IMR-90 (cell line): ENCODE data around the gene NCR1. TPM values are rescaled to one million over a fixed set of nuclear protein-coding genes. Genes with fewer than 3 reads are reported as not detected.

Experiments
- ATAC-seq: fragments of 200-7000 bp; cut with Tn5 transposase; 2 replicates; pipeline ENCODE4 v1.9.1; 2020; ENCODE audit warnings: low read depth, mild to moderate bottlenecking, moderate library complexity
- BruUV-seq: library from RNA; stranded (reverse); fragments of 400-500 nt; replicated peaks from 2 replicates; lab custom pipeline; 2021; lab: Mats Ljungman, UMichigan
- CTCF ChIA-PET: fragments of 300-600 bp; formaldehyde crosslinking; extraction: SDS; loops from one replicate; lab custom pipeline; 2021; ENCODE audit warnings: antibody characterized with exemption; lab: Yijun Ruan, JAX
- POLR2A ChIA-PET: fragments of 300-600 bp; sonication (Branson Sonifier 250); formaldehyde crosslinking; loops from one replicate; lab custom pipeline; 2022; ENCODE audit warnings: antibody characterized with exemption; ENCODE audit not compliant: unreplicated experiment; lab: Charles Lee
- DNase-seq: peaks from one replicate; pipeline ENCODE4 v3.0.0; 2013
- H2AFZ ChIP-seq: replicated peaks from 2 replicates; pipeline ENCODE3; 2013; ENCODE audit warnings: low read length, mild to moderate bottlenecking; ENCODE audit not compliant: poor library complexity
- H2AK5ac ChIP-seq: 2 replicates; pipeline ENCODE4 v1.6.1; 2013; ENCODE audit warnings: low read depth, low read length, inconsistent platforms
- H2AK9ac ChIP-seq: replicated peaks from 2 replicates; pipeline ENCODE3; 2013; ENCODE audit warnings: mild to moderate bottlenecking, low read depth, low read length, moderate library complexity; ENCODE audit not compliant: poor library complexity
- H2BK120ac ChIP-seq: 2 replicates; pipeline ENCODE4 v1.6.1; 2013; ENCODE audit warnings: low read depth, low read length, inconsistent platforms
- H2BK15ac ChIP-seq: 3 replicates; pipeline ENCODE4 v1.6.1; 2013; ENCODE audit warnings: low read depth, low read length, inconsistent platforms
- H2BK20ac ChIP-seq: 2 replicates; pipeline ENCODE4 v1.6.1; 2013; ENCODE audit warnings: low read depth, mild to moderate bottlenecking, inconsistent platforms, low read length, moderate library complexity
- H2BK5ac ChIP-seq: 2 replicates; pipeline ENCODE4 v1.6.1; 2013; ENCODE audit warnings: mild to moderate bottlenecking, low read depth, low read length, inconsistent platforms; ENCODE audit not compliant: poor library complexity, severe bottlenecking
- H3K14ac ChIP-seq: replicated peaks from 2 replicates; pipeline ENCODE4 v1.6.1; 2013; ENCODE audit warnings: low read depth, low read length, inconsistent platforms
- H3K18ac ChIP-seq: 2 replicates; pipeline ENCODE4 v1.6.1; 2013; ENCODE audit warnings: low read depth, low read length, control low read depth
- H3K23ac ChIP-seq: 2 replicates; pipeline ENCODE4 v1.6.1; 2013; ENCODE audit warnings: low read depth, low read length, inconsistent platforms
- H3K27ac ChIP-seq: 2 replicates; pipeline ENCODE4 v1.5.1; 2013; ENCODE audit warnings: mild to moderate bottlenecking, control low read depth, low read length; ENCODE audit not compliant: insufficient read depth
- H3K27me3 ChIP-seq: 2 replicates; pipeline ENCODE4 v1.6.1; 2013; ENCODE audit warnings: low read length; ENCODE audit not compliant: control insufficient read depth, insufficient read depth
- H3K36me3 ChIP-seq: 2 replicates; pipeline ENCODE4 v1.6.1; 2013; ENCODE audit warnings: low read length, mixed read lengths; ENCODE audit not compliant: control insufficient read depth, insufficient read depth
- H3K4ac ChIP-seq: 2 replicates; pipeline ENCODE4 v1.6.1; 2013; ENCODE audit warnings: low read depth, low read length, inconsistent platforms
- H3K4me1 ChIP-seq: 2 replicates; pipeline ENCODE4 v1.6.1; 2013; ENCODE audit warnings: low read length, mixed read lengths; ENCODE audit not compliant: control insufficient read depth, insufficient read depth
- H3K4me2 ChIP-seq: 2 replicates; pipeline ENCODE4 v1.6.1; 2013; ENCODE audit warnings: low read depth, mild to moderate bottlenecking, control low read depth, low read length, moderate library complexity
- H3K4me3 ChIP-seq: 2 replicates; pipeline ENCODE4 v1.5.1; 2013; ENCODE audit warnings: low read depth, mild to moderate bottlenecking, control low read depth, low read length, moderate library complexity; ENCODE audit not compliant: insufficient read depth
- H3K56ac ChIP-seq: 2 replicates; pipeline ENCODE4 v1.6.1; 2013; ENCODE audit warnings: low read length, inconsistent platforms; ENCODE audit not compliant: insufficient read depth; ENCODE audit errors: extremely low read depth
- H3K79me1 ChIP-seq, 2 experiments: 2 replicates each; pipeline ENCODE4 v1.6.1; 2013; ENCODE audit warnings: low read length in 2 of 2, inconsistent platforms in 1 of 2, low read depth in 1 of 2
- H3K9ac ChIP-seq: 2 replicates; pipeline ENCODE4 v1.6.1; 2013; ENCODE audit warnings: low read depth, low read length, control low read depth
- H3K9me1 ChIP-seq: 2 replicates; pipeline ENCODE4 v1.6.1; 2013; ENCODE audit warnings: low read length, inconsistent platforms; ENCODE audit not compliant: insufficient read depth
- H3K9me3 ChIP-seq: 2 replicates; pipeline ENCODE4 v1.6.1; 2013; ENCODE audit warnings: low read length; ENCODE audit not compliant: control insufficient read depth, insufficient read depth
- H4K20me1 ChIP-seq: 2 replicates; pipeline ENCODE4 v1.6.1; 2013; ENCODE audit warnings: low read length, inconsistent platforms; ENCODE audit not compliant: insufficient read depth
- H4K5ac ChIP-seq: 2 replicates; pipeline ENCODE4 v1.6.1; 2013; ENCODE audit warnings: mild to moderate bottlenecking, low read depth, low read length, control low read depth
- H4K8ac ChIP-seq, 2 experiments: 2 replicates each; pipeline ENCODE4 v1.6.1; 2013; ENCODE audit warnings: low read depth in 2 of 2, low read length in 2 of 2, control low read depth in 1 of 2, inconsistent platforms in 1 of 2
- H4K91ac ChIP-seq: 2 replicates; pipeline ENCODE4 v1.6.1; 2013; ENCODE audit warnings: low read depth, low read length, inconsistent platforms; ENCODE audit not compliant: insufficient read depth
- BHLHE40 ChIP-seq: fragments of 150-350 bp; IDR thresholded peaks from 2 replicates; pipeline ENCODE4 v1.6.1; 2016; ENCODE audit warnings: mild to moderate bottlenecking, low read depth, low read length
- CEBPB ChIP-seq: IDR thresholded peaks from 2 replicates; pipeline ENCODE4 v1.6.1; 2012; ENCODE audit warnings: low read depth, low read length, improper control_type of control experiment
- CHD1 ChIP-seq: IDR thresholded peaks from 2 replicates; pipeline ENCODE4 v1.6.1; 2012; ENCODE audit warnings: low read depth, low read length, improper control_type of control experiment
- FOS ChIP-seq: fragments of 150-350 bp; IDR thresholded peaks from 2 replicates; pipeline ENCODE4 v1.6.1; 2016; ENCODE audit warnings: low read depth, low read length
- MAFK ChIP-seq: IDR thresholded peaks from 2 replicates; pipeline ENCODE4 v1.6.1; 2012; ENCODE audit warnings: low read depth, low read length, improper control_type of control experiment
- MAZ ChIP-seq: IDR thresholded peaks from 2 replicates; pipeline ENCODE4 v1.6.1; 2012; ENCODE audit warnings: low read depth, mild to moderate bottlenecking, low read length, improper control_type of control experiment, moderate library complexity, borderline replicate concordance
- MXI1 ChIP-seq: IDR thresholded peaks from 2 replicates; pipeline ENCODE4 v1.6.1; 2012; ENCODE audit warnings: low read depth, mild to moderate bottlenecking, low read length, moderate library complexity, borderline replicate concordance
- NFE2L2 ChIP-seq: fragments of 150-350 bp; IDR thresholded peaks from 2 replicates; pipeline ENCODE4 v1.6.1; 2016; ENCODE audit warnings: low read depth, mild to moderate bottlenecking, low read length
- POLR2A ChIP-seq: IDR thresholded peaks from 2 replicates; pipeline ENCODE4 v1.6.1; 2012; ENCODE audit warnings: mild to moderate bottlenecking, low read depth, low read length
- RAD21 ChIP-seq: IDR thresholded peaks from 2 replicates; pipeline ENCODE4 v1.6.1; 2012; ENCODE audit warnings: low read length, improper control_type of control experiment
- RCOR1 ChIP-seq: IDR thresholded peaks from 2 replicates; pipeline ENCODE4 v1.6.1; 2012; ENCODE audit warnings: mild to moderate bottlenecking, low read length, improper control_type of control experiment; ENCODE audit not compliant: insufficient replicate concordance
- RFX5 ChIP-seq: IDR thresholded peaks from 2 replicates; pipeline ENCODE4 v1.8.0; 2012; ENCODE audit warnings: low read depth, mild to moderate bottlenecking, low read length, moderate library complexity
- SMC3 ChIP-seq: fragments of 150-350 bp; IDR thresholded peaks from 2 replicates; pipeline ENCODE4 v1.6.1; 2016; ENCODE audit warnings: low read depth, mild to moderate bottlenecking, antibody characterized with exemption, low read length, moderate library complexity
- WGBS, 2 experiments: methylation state at CpG; one replicate each; pipeline versions ENCODE4 v1.1.5 to v1.1.7; 2013; ENCODE audit warnings: missing lambda C conversion rate in 2 of 2; ENCODE audit not compliant: insufficient read length in 1 of 2; ENCODE audit errors: extremely low coverage in 2 of 2; 5-methylcytosine and 5-hydroxymethylcytosine counted together
- dilution Hi-C: fragments of 300-500 bp; cut with HindIII; formaldehyde crosslinking; loops from one replicate; pipeline ENCODE4 v1.14.3; 2018; ENCODE audit warnings: low sequenced_read_pairs; ENCODE audit not compliant: unreplicated experiment
- in situ Hi-C: fragments of 300-500 bp; cut with MboI; formaldehyde crosslinking; loops from 3 replicates; pipeline ENCODE4 v1.14.3; 2019; ENCODE audit warnings: low sequenced_read_pairs, inconsistent platforms, mixed read lengths
- intact Hi-C: fragments of 100-400 bp; cut with micrococcal nuclease; formaldehyde crosslinking; loops from 2 replicates; pipeline ENCODE4 v1.10.0; 2022
- polyA plus RNA-seq, 3 experiments: library from polyadenylated mRNA; depleted of rRNA; stranded (reverse); fragments of >200 nt; gene quantifications; 2 replicates each; pipeline ENCODE4 v1.2.3, GENCODE V29; 2012; ENCODE audit warnings: low replicate concordance in 1 of 3
- total RNA-seq: library from RNA; depleted of rRNA; stranded (reverse); fragments of >200 nt; gene quantifications from 2 replicates; pipeline ENCODE4 v1.2.3, GENCODE V29; 2012
- TF ChIP-seq, protein P1 (sequence below): fragments of 150-350 bp; IDR thresholded peaks from 2 replicates; pipeline ENCODE4 v1.6.1; 2017; ENCODE audit warnings: mild to moderate bottlenecking, antibody characterized with exemption, low read length, low read depth
- TF ChIP-seq, protein P2 (sequence below): conservative IDR thresholded peaks from 2 replicates; pipeline ENCODE4 v1.5.1; 2012; ENCODE audit warnings: mild to moderate bottlenecking, low read depth, low read length, improper control_type of control experiment

The NCR1 gene
- total and polyA plus RNA-seq, 2 of the 4 experiments (the other 2 are of a cell fraction) = not detected

DNA sequence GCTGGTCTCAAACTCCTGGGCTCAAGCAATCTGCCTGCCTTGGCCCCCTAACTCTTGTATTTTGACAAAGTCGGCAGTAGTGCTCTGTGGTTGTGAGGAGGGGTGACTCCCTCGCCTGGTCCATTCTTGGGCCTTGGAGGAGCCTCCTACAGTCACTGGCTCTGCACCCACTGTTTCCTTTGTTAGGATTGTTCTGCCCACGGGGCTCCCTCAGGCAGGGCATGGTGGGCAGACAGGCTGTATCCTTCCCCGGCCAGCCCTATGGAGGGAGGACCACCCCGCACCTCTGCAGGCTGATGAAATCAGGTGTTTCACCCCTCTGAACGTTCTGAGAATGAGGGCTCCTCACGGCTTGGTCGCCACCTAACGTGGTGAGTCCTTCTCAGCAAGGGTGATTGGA is 22.7 kb upstream of the NCR1 start:
- Histone ChIP-seq H3K14ac (no peak overlapping the region), H2AFZ (no peak overlapping the region), H3K27ac (no peak overlapping the region), H4K20me1 (no peaks in the 10 kb centered on the region), H3K4ac (no peak overlapping the region), H2AK9ac (no peak overlapping the region), H2BK5ac (no peak overlapping the region), H2BK120ac (no peak overlapping the region), H3K18ac (no peak overlapping the region), H3K27me3 (no peaks in the 10 kb centered on the region), H3K4me3 (no peak overlapping the region), H3K9ac (no peak overlapping the region), H2BK20ac (no peak overlapping the region), H2BK15ac (no peak overlapping the region), H4K8ac (no peak overlapping the region), H3K56ac (no peak overlapping the region), H4K91ac (no peak overlapping the region), H3K9me1 (no peaks in the 10 kb centered on the region), H3K4me1 (no peaks in the 10 kb centered on the region), H3K36me3 (no peaks in the 10 kb centered on the region), H3K4me2 (no peak overlapping the region), H3K9me3 (peaks cover 29% of the 10 kb centered on the region), H3K23ac (no peak overlapping the region), H4K5ac (no peak overlapping the region), H2AK5ac (no peak overlapping the region), H3K79me1 (no peaks in the 10 kb centered on the region)
- in situ Hi-C loops (no loop called here), intact Hi-C loops (no loop called here), dilution Hi-C loops (no loop called here)
- no peak for DNase-seq
- WGBS, 2 experiments = 54% methylated on average over 5 of the region's 9 CpGs; no CpG with 5 or more reads in 1 of the 2 experiments
- no peak for TF ChIP-seq NFE2L2
- no peak for TF ChIP-seq CHD1
- TF ChIP-seq POLR2A = no peak
- no peak for TF ChIP-seq FOS
- TF ChIP-seq RFX5 = no peak
- TF ChIP-seq BHLHE40 = no peak
- no peak for TF ChIP-seq CEBPB
- TF ChIP-seq RAD21 = no peak
- TF ChIP-seq SMC3 = no peak
- no peak for TF ChIP-seq MAZ
- TF ChIP-seq RCOR1 = no peak
- TF ChIP-seq, protein P1, sequence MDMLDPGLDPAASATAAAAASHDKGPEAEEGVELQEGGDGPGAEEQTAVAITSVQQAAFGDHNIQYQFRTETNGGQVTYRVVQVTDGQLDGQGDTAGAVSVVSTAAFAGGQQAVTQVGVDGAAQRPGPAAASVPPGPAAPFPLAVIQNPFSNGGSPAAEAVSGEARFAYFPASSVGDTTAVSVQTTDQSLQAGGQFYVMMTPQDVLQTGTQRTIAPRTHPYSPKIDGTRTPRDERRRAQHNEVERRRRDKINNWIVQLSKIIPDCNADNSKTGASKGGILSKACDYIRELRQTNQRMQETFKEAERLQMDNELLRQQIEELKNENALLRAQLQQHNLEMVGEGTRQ = no peak
- TF ChIP-seq MAFK = no peak
- TF ChIP-seq, protein P2, sequence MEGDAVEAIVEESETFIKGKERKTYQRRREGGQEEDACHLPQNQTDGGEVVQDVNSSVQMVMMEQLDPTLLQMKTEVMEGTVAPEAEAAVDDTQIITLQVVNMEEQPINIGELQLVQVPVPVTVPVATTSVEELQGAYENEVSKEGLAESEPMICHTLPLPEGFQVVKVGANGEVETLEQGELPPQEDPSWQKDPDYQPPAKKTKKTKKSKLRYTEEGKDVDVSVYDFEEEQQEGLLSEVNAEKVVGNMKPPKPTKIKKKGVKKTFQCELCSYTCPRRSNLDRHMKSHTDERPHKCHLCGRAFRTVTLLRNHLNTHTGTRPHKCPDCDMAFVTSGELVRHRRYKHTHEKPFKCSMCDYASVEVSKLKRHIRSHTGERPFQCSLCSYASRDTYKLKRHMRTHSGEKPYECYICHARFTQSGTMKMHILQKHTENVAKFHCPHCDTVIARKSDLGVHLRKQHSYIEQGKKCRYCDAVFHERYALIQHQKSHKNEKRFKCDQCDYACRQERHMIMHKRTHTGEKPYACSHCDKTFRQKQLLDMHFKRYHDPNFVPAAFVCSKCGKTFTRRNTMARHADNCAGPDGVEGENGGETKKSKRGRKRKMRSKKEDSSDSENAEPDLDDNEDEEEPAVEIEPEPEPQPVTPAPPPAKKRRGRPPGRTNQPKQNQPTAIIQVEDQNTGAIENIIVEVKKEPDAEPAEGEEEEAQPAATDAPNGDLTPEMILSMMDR = no peak
- no peak for TF ChIP-seq MXI1
- BruUV-seq = no TSS peak
- ChIA-PET POLR2A (no interaction called here), CTCF (no interaction called here)
- no peak for ATAC-seq
